LNCaP clone FGC (cell line): ENCODE data around the gene ANKUB1.

Source experiments
- DNase-seq: peaks from one replicate; pipeline ENCODE4 v3.0.0-alpha.2; 2011; ENCODE audit warnings: low read depth
- H3K4me3 ChIP-seq: 2 replicates; pipeline ENCODE4 v1.5.1; 2011; ENCODE audit warnings: mild to moderate bottlenecking, low read depth, low read length, control low read depth
- TF ChIP-seq, protein P1 (sequence below): IDR thresholded peaks from 2 replicates; pipeline ENCODE4 v1.5.1; 2012; ENCODE audit warnings: mild to moderate bottlenecking; ENCODE audit not compliant: control insufficient read depth, insufficient read depth; ENCODE audit errors: extremely low read depth

The ANKUB1 gene

GRCh38 chr3:149727656-149728055 lies 64.7 kb downstream of the ANKUB1 start:
- TF ChIP-seq, protein P1, sequence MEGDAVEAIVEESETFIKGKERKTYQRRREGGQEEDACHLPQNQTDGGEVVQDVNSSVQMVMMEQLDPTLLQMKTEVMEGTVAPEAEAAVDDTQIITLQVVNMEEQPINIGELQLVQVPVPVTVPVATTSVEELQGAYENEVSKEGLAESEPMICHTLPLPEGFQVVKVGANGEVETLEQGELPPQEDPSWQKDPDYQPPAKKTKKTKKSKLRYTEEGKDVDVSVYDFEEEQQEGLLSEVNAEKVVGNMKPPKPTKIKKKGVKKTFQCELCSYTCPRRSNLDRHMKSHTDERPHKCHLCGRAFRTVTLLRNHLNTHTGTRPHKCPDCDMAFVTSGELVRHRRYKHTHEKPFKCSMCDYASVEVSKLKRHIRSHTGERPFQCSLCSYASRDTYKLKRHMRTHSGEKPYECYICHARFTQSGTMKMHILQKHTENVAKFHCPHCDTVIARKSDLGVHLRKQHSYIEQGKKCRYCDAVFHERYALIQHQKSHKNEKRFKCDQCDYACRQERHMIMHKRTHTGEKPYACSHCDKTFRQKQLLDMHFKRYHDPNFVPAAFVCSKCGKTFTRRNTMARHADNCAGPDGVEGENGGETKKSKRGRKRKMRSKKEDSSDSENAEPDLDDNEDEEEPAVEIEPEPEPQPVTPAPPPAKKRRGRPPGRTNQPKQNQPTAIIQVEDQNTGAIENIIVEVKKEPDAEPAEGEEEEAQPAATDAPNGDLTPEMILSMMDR, result no peak
- no peak overlapping the region for H3K4me3 ChIP-seq

DNA sequence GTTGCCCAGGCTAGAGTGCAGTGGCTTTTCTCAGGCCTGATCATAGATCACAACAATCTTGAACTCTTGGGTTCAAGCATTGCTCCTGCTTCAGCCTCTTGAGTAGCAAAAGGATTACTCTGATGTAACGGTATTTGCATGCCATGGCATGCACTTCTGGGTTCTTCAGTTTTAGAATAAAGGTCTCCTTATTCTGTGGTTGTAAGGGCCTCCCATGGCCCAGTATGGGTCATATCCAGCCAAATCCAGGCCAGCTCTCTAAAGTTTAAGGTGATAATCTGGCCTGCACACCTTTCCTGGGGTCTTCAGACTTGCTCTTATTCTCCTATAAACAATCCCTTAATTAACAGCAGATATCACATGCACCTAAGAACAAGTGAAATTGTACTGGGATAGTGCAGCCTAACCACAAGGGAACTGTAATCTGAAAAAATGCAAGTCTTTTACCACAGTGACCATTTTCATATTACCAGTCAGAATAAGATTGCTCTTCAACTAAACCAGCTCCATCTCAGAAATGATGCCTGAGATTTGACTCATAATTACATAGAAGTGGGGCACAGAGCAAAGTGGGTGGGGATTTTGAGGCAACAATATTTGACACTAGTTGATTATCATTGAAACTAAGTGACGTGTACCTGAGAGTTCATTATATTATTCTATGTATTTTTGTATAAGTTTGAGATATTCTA lies 65.5 kb downstream of the ANKUB1 start:
- TF ChIP-seq, protein P1, result no peak
- no peak for DNase-seq
- H3K4me3 ChIP-seq, result no peak overlapping the region

More at GRCh38 chr3:149727656-149728055, 64.7 kb downstream of the ANKUB1 start:
- no peak for DNase-seq

DNA sequence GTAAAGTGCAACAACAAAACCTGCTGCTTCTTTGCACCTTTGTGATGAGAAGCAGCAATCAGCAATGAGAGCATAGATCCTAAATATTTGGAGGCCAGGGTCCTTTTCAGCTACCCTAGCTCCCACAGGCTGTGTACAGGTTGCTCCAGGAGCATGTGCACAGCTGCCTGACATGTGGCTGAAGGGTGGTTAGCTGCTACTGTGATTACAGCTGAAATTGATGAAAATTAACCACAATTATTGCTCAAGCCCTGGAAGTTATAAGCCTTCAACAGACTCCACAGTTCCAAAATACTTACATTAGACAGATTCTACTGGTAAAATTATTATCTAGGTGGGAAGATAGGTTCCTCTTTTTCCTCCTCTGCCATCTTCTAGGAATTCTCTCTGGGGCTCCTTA lies 68.6 kb downstream of the ANKUB1 start:
- TF ChIP-seq, protein P1, result no peak
- no peak overlapping the region for H3K4me3 ChIP-seq
- no peak for DNase-seq

- no peak overlapping the region for H3K4me3 ChIP-seq
- no peak for DNase-seq
- TF ChIP-seq, protein P1, result no peak
Observed at GRCh38 chr3:149720918-149721317, 71.4 kb downstream of the ANKUB1 start.

DNA sequence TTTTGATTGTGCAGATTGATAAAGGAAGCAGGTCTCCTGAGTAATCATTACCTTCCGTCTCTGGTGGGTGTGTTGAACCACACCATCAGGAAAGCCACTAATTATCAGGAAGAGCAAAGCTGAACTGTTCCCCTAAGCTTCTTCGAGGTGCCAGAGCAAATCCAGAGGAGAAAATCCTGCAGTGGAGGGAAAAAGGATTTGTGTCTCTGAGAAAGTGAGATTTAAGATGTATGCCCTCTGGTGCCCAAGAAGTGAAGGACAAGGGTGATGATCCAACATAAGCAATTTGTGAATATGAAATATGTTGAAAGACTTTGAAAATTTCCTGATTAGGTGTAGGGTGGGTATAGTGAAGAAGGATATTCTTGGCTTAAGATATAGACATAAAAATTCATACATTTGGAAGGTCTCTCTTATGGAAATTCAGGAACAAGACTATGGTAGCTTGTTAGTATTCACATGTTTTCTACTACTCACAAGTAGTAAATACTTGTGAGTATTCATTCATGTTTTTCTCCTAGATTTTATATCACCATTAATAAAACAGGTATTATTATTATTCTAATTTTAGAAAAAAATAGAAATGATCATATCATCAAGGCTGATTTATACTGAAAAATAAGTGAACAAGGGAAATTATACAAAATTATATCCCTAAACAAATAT lies 74.8 kb downstream of the ANKUB1 start:
- DNase-seq, result peak; percentile 47
- no peak overlapping the region for H3K4me3 ChIP-seq
- TF ChIP-seq, protein P1, result peak; percentile 74

DNA sequence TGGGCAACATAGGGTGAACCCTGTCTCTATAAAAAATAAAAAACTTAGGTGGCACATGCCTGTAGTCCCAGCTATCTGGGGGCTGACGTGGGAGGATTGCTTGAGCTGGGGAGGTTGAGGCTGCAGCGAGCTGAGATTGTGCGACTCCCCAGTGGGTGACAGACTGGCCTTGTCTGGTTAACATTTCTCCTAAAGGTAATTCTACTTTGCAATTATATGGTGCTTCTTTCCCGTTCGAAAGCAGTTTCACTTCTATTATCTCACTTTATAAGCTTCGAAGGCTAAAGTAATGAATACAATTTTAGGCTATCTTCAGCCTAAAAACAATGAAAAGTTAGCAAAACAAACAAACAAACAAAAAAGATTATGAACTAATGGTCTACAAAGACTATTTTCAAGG lies 75.4 kb downstream of the ANKUB1 start:
- no peak overlapping the region for H3K4me3 ChIP-seq
- DNase-seq, result no peak
- TF ChIP-seq, protein P1, result no peak

DNA sequence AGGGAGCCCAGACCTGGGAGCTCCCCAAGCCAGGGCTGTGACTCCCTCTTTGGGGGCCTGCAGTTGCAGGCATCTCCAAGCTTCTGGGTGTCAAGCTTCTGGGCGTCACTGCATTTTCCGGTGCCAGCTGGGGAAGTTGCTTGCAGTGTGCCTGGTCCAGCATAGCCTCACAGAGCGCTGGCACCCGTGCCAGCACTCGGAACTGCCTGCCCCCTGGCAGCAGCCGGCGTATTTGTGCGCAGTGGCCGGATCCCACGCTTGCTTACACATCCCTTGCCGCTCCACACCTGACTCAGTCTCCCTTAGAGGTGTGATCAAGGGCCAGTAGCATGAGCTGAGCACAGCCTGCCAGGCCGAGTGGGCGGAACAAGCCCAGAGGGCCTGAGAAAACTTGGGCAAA lies 77.1 kb downstream of the ANKUB1 start:
- DNase-seq, result no peak
- no peak overlapping the region for H3K4me3 ChIP-seq
- TF ChIP-seq, protein P1, result no peak
